ENCODE measurements around the gene IGFN1.

The IGFN1 gene

DNA sequence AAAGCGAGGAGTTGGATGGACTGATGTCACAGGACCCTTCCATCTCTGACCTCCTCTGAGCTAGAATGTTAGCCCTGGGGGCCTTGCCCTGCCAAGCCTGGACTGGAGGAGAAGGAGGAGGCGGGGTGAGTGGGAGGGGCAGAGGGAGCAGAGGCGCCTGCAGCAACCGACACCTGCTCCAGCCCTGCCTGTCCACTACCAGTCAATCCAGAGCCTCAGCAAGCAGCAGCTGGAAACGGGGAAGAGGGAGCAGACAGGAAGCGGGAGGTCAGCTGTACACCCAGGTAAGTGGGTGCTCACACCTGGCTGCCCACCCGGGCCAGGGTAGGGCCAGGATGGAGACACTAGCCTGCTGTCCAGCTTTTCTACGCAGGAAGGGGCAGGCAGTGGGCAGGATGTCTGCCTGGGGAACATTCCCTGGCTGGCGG lies at the start of gene IGFN1:
Gene IGFN1 (plus strand): TSS at position 201 of the 428 bp plus-strand sequence. CDS start 2,470 bp downstream, outside the sequence.
- Mint-ChIP-seq H3K4me3 (no peak within 1 kb of the TSS), H3K27ac (no peak within 1 kb of the TSS), H3K4me1 (ENCODE audit: low read depth) (no peaks in the 10 kb centered on the region), H3K9me3 (no peaks in the 10 kb centered on the region), H3K36me3 (ENCODE audit: low read depth) (no peaks in the 10 kb centered on the region), H3K27me3 (ENCODE audit: low read depth) (peaks cover 9% of the 10 kb centered on the region)

- H3K27ac Mint-ChIP-seq, result no peak overlapping the region
- no peaks in the 10 kb centered on the region for H3K27me3 Mint-ChIP-seq (ENCODE audit: low read depth)
- no peaks in the 10 kb centered on the region for H3K9me3 Mint-ChIP-seq
- no peak overlapping the region for H3K4me3 Mint-ChIP-seq
- no peaks in the 10 kb centered on the region for H3K4me1 Mint-ChIP-seq (ENCODE audit: low read depth)
- H3K36me3 Mint-ChIP-seq (ENCODE audit: low read depth), result no peaks in the 10 kb centered on the region
Measured at GRCh38 chr1:201140941-201141260, 49.7 kb upstream of the IGFN1 start.

- Mint-ChIP-seq H3K27ac (no peak overlapping the region), H3K27me3 (ENCODE audit: low read depth) (no peaks in the 10 kb centered on the region), H3K9me3 (no peaks in the 10 kb centered on the region), H3K4me3 (no peak overlapping the region), H3K4me1 (ENCODE audit: low read depth) (no peaks in the 10 kb centered on the region), H3K36me3 (ENCODE audit: low read depth) (no peaks in the 10 kb centered on the region)
Measured at GRCh38 chr1:201141418-201141817, 49.2 kb upstream of the IGFN1 start.

DNA sequence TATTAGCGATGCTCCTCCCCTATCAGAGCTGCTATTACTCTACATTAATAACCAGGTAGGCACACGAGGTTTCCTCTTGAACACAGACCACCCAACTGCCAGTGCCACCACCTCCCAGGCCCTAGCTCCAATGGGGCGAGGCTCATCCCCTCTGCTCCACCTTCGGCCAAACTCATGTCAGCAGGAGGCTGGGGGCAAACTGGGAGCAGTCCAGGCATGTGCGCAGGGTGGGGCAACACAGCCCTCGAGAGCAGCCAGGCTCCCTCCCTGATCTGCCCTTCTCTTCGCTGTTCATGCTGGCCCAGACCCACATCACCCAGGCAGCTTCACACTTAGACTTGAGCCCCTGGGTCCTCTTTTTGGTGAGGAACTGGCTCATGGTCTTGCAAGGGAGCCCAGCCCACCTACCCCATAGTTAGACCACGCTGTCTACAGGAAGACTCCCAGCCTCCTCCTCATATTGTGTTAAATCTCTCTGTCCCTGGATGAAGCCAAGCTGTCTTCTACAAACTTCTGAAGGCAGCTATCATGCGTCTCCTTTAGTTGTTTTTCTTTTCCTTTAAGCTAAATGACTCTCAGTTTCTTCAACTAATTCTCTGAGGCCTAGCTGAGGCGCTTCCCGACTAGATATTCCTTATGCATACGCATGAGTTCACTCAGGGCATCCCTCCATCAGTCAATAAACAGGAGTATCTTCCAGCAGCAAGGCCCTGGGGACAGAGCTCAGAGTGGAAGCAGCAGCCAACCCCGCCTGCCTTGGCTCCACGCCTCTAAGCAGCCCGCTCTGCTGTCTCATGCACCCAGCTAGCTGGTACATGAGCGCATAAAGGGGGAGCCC lies 48.4 kb upstream of the IGFN1 start:
- H3K27ac Mint-ChIP-seq, result no peak overlapping the region
- H3K36me3 Mint-ChIP-seq (ENCODE audit: low read depth), result no peaks in the 10 kb centered on the region
- no peaks in the 10 kb centered on the region for H3K4me1 Mint-ChIP-seq (ENCODE audit: low read depth)
- no peak overlapping the region for H3K4me3 Mint-ChIP-seq
- H3K9me3 Mint-ChIP-seq, result no peaks in the 10 kb centered on the region
- H3K27me3 Mint-ChIP-seq (ENCODE audit: low read depth), result no peaks in the 10 kb centered on the region

GRCh38 chr1:201142849-201143725 lies 47.5 kb upstream of the IGFN1 start:
- Mint-ChIP-seq H3K9me3 (no peaks in the 10 kb centered on the region), H3K4me3 (no peak overlapping the region), H3K36me3 (ENCODE audit: low read depth) (no peaks in the 10 kb centered on the region), H3K27ac (no peak overlapping the region), H3K4me1 (ENCODE audit: low read depth) (no peaks in the 10 kb centered on the region), H3K27me3 (ENCODE audit: low read depth) (no peaks in the 10 kb centered on the region)

DNA sequence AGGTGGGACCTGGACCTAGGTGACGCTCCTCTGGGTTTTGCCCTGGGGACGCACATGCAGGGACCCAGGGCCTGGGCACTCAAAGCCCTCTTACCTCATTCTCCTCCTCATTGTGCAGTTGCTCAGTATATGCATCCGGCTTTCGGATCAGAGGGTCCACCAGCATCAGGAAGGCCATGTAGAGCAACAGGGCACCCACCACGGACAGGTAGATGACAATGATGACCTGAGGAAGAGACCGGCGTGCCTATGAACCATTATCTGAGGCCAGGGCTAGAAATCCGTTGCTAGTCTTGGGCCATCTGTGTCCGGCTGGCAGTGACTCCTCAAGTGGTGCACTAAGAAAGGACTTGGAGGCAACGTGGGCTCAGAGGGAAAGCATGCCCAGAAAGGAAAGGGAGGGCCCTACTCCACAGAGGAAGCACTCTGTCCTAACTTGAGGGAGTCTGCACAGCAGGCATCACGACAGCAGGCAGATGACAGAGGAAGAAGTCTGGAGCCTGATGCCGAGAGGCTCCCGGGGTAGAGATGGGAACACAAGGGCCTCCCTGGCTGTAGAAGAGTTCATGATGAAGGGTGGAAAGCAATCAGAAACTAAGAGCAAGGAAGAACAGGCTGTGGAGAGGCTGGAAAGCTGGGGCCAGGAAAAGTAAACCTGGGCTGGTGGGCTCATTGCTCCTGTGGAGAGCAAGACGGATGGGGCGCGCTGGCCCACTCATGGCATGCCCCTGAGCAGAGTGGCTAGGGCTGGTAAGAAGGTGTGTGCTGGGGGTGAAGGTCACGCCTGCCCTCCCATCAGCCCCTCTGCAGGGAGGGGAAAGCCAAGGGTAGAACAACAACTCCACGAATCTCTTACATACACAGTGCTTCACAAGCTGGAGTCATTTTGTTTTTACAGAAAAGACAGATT lies 46.6 kb upstream of the IGFN1 start:
- H3K27ac Mint-ChIP-seq, result no peak overlapping the region
- no peaks in the 10 kb centered on the region for H3K9me3 Mint-ChIP-seq
- no peaks in the 10 kb centered on the region for H3K4me1 Mint-ChIP-seq (ENCODE audit: low read depth)
- H3K36me3 Mint-ChIP-seq (ENCODE audit: low read depth), result no peaks in the 10 kb centered on the region
- H3K27me3 Mint-ChIP-seq (ENCODE audit: low read depth), result no peaks in the 10 kb centered on the region
- H3K4me3 Mint-ChIP-seq, result no peak overlapping the region

DNA sequence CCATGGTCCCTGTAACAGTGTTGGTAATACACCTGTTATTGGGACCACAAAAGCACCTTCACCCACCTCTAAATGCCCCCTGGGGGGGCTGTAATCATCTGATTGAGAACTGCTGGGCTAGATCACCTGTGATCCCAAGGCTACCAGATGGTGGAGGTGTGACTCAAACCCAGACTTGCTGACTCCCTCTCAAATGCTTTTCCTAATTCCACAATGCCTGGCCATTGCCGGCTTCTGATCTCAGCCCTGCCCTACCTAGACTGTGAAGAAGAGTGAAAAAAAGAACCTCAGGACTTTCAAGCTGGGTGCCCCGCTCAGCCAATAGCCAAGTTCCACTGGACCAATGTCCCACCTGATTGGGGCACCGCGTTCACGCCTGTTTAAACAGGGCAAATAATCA lies 45.9 kb upstream of the IGFN1 start:
- H3K4me3 Mint-ChIP-seq, result no peak overlapping the region
- H3K27me3 Mint-ChIP-seq (ENCODE audit: low read depth), result no peaks in the 10 kb centered on the region
- H3K36me3 Mint-ChIP-seq (ENCODE audit: low read depth), result no peaks in the 10 kb centered on the region
- H3K4me1 Mint-ChIP-seq (ENCODE audit: low read depth), result no peaks in the 10 kb centered on the region
- no peak overlapping the region for H3K27ac Mint-ChIP-seq
- H3K9me3 Mint-ChIP-seq, result no peaks in the 10 kb centered on the region

- no peak overlapping the region for H3K27ac Mint-ChIP-seq
- no peaks in the 10 kb centered on the region for H3K4me1 Mint-ChIP-seq (ENCODE audit: low read depth)
- no peaks in the 10 kb centered on the region for H3K9me3 Mint-ChIP-seq
- no peaks in the 10 kb centered on the region for H3K27me3 Mint-ChIP-seq (ENCODE audit: low read depth)
- H3K4me3 Mint-ChIP-seq, result no peak overlapping the region
- no peaks in the 10 kb centered on the region for H3K36me3 Mint-ChIP-seq (ENCODE audit: low read depth)
Measured at GRCh38 chr1:201145132-201145531, 45.5 kb upstream of the IGFN1 start.

- no peaks in the 10 kb centered on the region for H3K4me1 Mint-ChIP-seq (ENCODE audit: low read depth)
- no peak overlapping the region for H3K4me3 Mint-ChIP-seq
- no peak overlapping the region for H3K27ac Mint-ChIP-seq
- peaks cover 1% of the 10 kb centered on the region for H3K36me3 Mint-ChIP-seq (ENCODE audit: low read depth)
- no peaks in the 10 kb centered on the region for H3K9me3 Mint-ChIP-seq
- H3K27me3 Mint-ChIP-seq (ENCODE audit: low read depth), result no peaks in the 10 kb centered on the region
Measured at GRCh38 chr1:201145816-201146215, 44.8 kb upstream of the IGFN1 start.

DNA sequence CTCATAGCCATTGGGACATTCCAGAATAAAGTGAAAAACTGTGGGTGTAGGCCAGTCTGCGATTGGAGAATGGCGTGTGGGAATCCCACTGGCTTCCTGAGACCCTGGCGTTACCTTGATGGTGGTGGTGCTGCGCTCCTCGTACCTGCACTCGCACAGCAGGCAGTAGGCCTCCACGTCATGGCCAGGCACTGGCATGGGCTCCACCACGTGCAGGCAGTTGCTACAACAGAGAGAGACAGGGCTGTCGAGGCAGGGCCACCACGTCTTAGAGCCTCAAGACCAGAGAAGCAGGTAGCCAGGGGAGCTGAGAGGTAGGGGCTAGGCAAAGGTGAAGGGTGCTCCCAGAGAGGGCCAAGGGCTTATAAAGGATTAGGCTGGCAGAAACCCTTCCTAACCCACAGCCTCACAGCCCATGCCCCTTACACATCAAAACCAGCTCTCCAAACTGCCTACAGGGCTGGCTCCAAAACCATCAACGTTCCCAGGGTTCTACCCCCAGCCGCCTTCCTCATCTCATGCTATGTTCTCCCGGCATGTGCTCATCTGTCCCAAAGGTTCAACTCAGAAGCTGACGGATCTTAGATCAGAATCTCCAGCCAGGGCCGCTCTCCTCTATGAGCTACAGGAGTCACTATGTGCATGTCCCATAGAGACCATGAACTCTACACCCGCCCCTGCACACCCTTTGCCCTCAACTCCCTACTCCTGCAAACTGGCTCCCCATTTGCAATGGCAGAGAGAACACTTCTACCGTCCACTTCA lies 43.8 kb upstream of the IGFN1 start:
- H3K27me3 Mint-ChIP-seq (ENCODE audit: low read depth), result no peaks in the 10 kb centered on the region
- no peaks in the 10 kb centered on the region for H3K9me3 Mint-ChIP-seq
- H3K4me1 Mint-ChIP-seq (ENCODE audit: low read depth), result no peaks in the 10 kb centered on the region
- H3K27ac Mint-ChIP-seq, result no peak overlapping the region
- no peak overlapping the region for H3K4me3 Mint-ChIP-seq
- peaks cover 4% of the 10 kb centered on the region for H3K36me3 Mint-ChIP-seq (ENCODE audit: low read depth)

- Mint-ChIP-seq H3K4me1 (ENCODE audit: low read depth) (peaks cover under 1% of the 10 kb centered on the region), H3K9me3 (no peaks in the 10 kb centered on the region), H3K27ac (no peak overlapping the region), H3K36me3 (ENCODE audit: low read depth) (peaks cover 4% of the 10 kb centered on the region), H3K4me3 (no peak overlapping the region), H3K27me3 (ENCODE audit: low read depth) (no peaks in the 10 kb centered on the region)
Measured at GRCh38 chr1:201147396-201148015, 43.1 kb upstream of the IGFN1 start.

DNA sequence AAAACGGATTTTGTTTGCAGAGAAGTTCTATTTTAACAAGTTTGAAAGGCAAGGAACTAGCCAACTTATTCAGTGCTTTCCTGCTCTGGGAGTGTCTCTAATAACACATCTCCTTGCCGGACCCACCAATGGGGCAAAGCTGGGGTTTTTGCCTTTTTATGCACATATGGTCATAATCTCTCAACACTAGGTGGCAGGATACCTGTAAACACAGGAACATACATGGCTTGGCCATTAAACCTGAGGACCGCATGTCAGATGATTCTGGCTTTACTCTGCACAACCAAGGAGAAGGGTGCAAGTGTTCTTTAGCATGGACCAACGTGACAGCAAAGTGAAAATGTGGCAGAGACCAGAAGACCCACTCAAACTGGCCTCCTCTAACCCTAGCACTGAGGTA lies 41.2 kb upstream of the IGFN1 start:
- Mint-ChIP-seq H3K27ac (no peak overlapping the region), H3K36me3 (ENCODE audit: low read depth) (peaks cover 4% of the 10 kb centered on the region)

More for the DNA sequence above, 41.2 kb upstream of the IGFN1 start:
- peaks cover 9% of the 10 kb centered on the region for H3K4me1 Mint-ChIP-seq (ENCODE audit: low read depth)
- H3K4me3 Mint-ChIP-seq, result no peak overlapping the region
- H3K9me3 Mint-ChIP-seq, result no peaks in the 10 kb centered on the region
- peaks cover under 1% of the 10 kb centered on the region for H3K27me3 Mint-ChIP-seq (ENCODE audit: low read depth)

Data from T-helper 1 cell treated with Interleukin-12 subunit alpha and Interleukin-12 subunit beta and Interleukin-4 antibody, amounts not matched to agents 30 μg/mL and 1 μg/mL, for 36 hours (primary cell).